Right renal cortex interstitium (tissue), 3 donors: ENCODE measurements around the gene HOXD4. TPM values are rescaled to one million over a fixed set of nuclear protein-coding genes. Genes with fewer than 3 reads are reported as not detected.

Source experiments
- DNase-seq, 3 donors: peaks; one replicate each; pipeline ENCODE4 v3.0.0-alpha.2; 2013; ENCODE audit warnings: low read depth in 3 of 3, low spot score in 2 of 3
- polyA plus RNA-seq, 3 donors: library from polyadenylated mRNA; unstranded; fragments of 120-200 nt; gene quantifications; one replicate each; pipeline ENCODE4 v1.2.1, GENCODE V29; 2013; ENCODE audit not compliant: insufficient read length in 3 of 3

Gene HOXD4
- polyA plus RNA-seq, 3 donors = 27.8 to 39.2 (median 38.0) TPM

GRCh38 chr2:176124947-176125771 lies 26.2 kb upstream of the HOXD4 start:
- no peak for DNase-seq

GRCh38 chr2:176125772-176126054 lies 25.6 kb upstream of the HOXD4 start:
- no peak for DNase-seq

GRCh38 chr2:176126929-176127773 lies 24.2 kb upstream of the HOXD4 start:
- no peak for DNase-seq

GRCh38 chr2:176127774-176128072 lies 23.6 kb upstream of the HOXD4 start:
- no peak for DNase-seq

GRCh38 chr2:176128172-176128981 lies 23.0 kb upstream of the HOXD4 start:
- no peak for DNase-seq

GRCh38 chr2:176128982-176129796 lies 22.2 kb upstream of the HOXD4 start, which contains the start of gene HOXD8:
TSS of gene HOXD8 (plus strand) at chr2:176129705. CDS start at chr2:176130367, 662 bp downstream.
- no peak for DNase-seq

GRCh38 chr2:176129813-176130146 lies 21.6 kb upstream of the HOXD4 start:
- no peak for DNase-seq

- no peak for DNase-seq
These were observed 21.0 kb upstream of the HOXD4 start for GRCh38 chr2:176130147-176130956.

GRCh38 chr2:176130957-176131847 lies 20.1 kb upstream of the HOXD4 start:
- no peak for DNase-seq

- DNase-seq = no peak
These were observed 19.5 kb upstream of the HOXD4 start for GRCh38 chr2:176131848-176132158.

GRCh38 chr2:176132205-176133171 lies 18.9 kb upstream of the HOXD4 start:
- no peak for DNase-seq

GRCh38 chr2:176133389-176133788 lies 18.0 kb upstream of the HOXD4 start:
- no peak for DNase-seq

- DNase-seq = no peak
These were observed 17.3 kb upstream of the HOXD4 start for GRCh38 chr2:176134035-176134434.

- no peak for DNase-seq
These were observed 16.3 kb upstream of the HOXD4 start for GRCh38 chr2:176135035-176135440.

GRCh38 chr2:176136374-176137251 lies 14.7 kb upstream of the HOXD4 start:
- no peak for DNase-seq

GRCh38 chr2:176137252-176137580 lies 14.1 kb upstream of the HOXD4 start:
- DNase-seq = no peak

GRCh38 chr2:176137906-176138305 lies 13.4 kb upstream of the HOXD4 start:
- DNase-seq = no peak
